CD4-positive, alpha-beta T cell treated with Interleukin-6 at 100 ng/mL for 8 hours (primary cell): ENCODE results near the gene BMP2K.

Experiments used
- DNase-seq: peaks from one replicate; pipeline ENCODE4 v3.0.0-alpha.2; 2020; ENCODE audit warnings: mixed read lengths, low spot score

Gene BMP2K

DNA sequence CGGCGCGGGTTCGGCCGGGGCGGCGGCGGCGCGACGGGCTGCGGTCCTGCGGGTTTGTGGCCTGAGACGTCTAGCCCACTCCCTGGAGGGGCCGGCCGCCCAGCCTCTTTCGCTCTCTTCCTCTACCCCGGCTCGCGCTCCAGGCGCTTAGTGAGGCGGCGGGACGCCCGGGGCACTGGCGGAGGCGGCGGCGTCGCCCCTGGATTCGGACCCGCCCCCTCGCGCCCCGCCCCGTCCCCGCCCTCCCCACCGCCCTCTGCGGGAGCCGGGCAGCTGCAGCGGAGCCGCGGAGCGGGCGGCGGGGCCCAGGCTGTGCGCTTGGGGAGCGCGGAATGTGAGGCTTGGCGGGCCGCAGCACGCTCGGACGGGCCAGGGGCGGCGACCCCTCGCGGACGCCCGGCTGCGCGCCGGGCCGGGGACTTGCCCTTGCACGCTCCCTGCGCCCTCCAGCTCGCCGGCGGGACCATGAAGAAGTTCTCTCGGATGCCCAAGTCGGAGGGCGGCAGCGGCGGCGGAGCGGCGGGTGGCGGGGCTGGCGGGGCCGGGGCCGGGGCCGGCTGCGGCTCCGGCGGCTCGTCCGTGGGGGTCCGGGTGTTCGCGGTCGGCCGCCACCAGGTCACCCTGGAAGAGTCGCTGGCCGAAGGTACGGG, at the start of gene BMP2K:
Gene BMP2K (plus strand): TSS at position 272 of the 650 bp plus-strand sequence. CDS start 194 bp downstream, at position 466.
- DNase-seq = peak; percentile 83

GRCh38 chr4:78726546-78726945, 49.6 kb upstream of the BMP2K start:
- DNase-seq = no peak

DNA sequence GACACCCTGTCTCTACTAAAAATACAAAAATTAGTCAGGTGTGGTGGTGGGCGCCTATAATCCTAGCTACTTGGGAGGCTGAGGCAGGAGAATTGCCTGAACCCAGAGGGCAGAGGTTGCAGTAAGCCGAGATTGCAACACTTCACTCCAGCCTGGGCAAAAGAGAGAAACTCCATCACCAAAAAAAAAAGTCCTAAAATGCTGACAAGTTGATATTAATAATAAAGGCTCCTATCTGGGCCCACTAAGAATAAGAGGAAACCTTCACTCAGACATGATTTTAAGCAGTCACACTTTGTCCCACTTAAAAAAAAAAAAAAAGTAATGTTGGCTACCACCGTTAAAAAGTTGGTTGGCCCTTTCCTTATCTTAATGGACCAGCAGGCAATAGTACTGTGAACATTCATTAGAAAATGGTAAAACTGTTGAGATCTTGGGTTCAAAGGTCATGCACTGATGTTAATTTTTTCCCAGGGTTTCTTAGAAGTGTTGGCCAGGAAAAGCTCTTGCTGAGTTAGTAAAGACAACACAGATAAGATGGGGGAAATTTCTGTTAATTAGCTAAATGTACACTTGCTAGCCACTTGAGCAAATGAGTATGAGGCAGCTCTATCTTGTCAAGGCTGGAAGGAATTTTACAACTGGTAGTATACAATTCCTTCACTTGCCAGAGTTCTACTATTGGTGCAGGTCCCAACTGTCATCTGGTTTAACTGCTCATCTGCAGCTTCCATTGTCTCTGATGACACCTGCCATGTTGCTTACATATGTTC, 43.6 kb upstream of the BMP2K start:
- DNase-seq = no peak

DNA sequence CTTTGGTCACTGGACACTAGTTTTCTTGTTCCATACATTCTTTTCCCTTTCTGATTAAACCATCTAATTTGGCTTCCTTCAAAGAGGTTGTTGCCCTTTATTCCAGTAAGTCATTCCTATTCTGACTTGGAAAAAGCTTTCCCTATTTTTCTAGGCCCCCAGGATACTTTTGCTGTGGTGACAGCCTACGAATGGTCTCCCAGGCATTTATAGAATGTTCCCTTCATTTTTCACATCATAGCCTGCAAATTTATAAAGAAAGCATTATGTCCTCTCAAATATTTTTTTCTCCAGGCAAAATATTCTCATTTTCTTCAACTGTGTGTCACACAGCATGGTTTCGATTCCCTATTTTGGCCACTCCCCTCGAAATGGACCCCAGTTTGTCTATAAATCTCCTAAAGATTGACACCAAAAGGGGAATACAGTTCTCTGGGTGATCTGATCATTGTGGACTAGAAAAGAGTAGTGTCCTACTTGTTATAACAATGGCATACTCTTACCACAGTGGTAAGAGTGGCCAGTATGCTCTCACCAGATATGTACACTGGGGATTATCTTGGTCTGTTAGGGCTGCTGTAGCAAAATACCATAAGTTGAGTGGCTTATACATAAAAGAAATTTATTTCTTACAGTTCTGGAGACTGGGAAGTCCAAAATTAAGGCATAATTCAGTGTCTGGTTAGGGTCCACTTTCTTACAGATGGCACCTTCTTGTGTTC, 41.5 kb upstream of the BMP2K start:
- DNase-seq = no peak

GRCh38 chr4:78735697-78736096, 40.5 kb upstream of the BMP2K start:
- DNase-seq = no peak

DNA sequence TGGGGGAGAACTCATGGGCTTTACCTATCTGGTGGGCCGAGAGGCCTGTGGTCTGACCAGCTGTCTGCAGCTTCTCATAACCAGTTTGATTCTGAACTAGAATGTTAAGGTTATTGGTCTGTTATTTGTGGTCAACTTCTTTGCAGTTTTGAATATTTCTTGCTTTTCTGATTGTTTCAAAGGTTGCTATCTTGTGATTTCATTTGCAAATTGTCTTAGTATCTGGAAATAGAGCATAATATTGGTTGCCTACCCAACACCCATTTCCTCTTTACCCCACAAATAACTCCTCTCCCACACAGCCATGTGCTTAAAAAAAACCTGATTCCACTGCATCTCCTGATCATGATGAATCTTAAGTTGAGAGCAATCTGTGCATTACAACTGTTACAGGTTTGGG, 39.1 kb upstream of the BMP2K start:
- no peak for DNase-seq

DNA sequence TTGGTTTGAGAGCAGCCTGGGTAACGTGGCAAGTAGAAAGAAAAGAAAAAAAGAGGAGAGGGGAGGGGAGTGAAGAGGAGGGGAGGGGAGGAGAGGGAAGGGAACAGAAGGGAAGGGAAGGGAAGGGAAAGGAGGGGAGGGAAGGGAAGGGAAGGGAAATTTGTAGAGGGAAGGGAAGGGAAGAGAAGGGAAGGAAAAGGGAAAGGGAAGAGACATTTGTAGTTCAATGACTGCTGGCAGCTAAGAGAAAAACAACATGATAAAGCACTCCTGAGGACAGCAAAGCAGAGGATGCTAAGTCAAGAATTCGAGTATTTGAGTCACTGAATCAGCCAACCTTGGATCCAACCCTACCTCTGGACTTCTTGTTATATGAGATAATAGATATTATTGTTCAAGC, 38.2 kb upstream of the BMP2K start:
- DNase-seq = no peak

- DNase-seq = no peak
Observed at GRCh38 chr4:78742300-78742699, 33.9 kb upstream of the BMP2K start.

GRCh38 chr4:78747475-78747922, 28.7 kb upstream of the BMP2K start:
- no peak for DNase-seq

- no peak for DNase-seq
Observed at GRCh38 chr4:78748381-78748780, 27.8 kb upstream of the BMP2K start.

DNA sequence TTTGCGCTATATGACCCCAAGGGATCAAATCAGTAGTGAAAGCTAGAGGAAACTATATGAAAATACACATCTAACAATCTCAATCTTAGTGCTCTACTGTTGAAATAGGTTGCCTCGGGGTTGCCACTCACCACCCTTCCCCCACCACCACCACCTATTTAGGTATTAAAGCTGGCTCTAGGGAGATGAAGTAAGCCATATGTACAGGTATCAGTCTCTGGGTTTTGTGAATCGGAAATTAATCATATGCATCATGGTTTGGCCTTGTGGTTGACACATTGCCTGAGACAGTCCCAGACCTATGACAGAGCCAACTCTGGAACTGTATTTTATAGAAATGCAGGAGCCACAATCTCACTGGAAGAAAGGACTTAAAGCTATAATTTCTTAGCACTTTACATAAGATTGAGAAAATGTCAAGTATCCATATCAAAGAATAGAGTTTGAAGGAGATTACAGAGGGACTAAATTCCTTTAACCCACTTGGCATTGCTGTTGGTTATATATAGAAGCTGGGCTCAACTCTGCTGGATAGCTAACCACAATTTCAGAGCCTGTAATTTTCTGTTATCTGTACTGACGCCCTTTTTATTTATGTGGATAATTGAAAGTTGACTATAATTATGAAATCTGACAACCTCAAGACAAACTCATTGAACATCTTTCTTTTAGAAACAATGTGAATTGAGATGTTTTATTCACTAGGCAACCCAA, 26.7 kb upstream of the BMP2K start:
- DNase-seq = no peak

DNA sequence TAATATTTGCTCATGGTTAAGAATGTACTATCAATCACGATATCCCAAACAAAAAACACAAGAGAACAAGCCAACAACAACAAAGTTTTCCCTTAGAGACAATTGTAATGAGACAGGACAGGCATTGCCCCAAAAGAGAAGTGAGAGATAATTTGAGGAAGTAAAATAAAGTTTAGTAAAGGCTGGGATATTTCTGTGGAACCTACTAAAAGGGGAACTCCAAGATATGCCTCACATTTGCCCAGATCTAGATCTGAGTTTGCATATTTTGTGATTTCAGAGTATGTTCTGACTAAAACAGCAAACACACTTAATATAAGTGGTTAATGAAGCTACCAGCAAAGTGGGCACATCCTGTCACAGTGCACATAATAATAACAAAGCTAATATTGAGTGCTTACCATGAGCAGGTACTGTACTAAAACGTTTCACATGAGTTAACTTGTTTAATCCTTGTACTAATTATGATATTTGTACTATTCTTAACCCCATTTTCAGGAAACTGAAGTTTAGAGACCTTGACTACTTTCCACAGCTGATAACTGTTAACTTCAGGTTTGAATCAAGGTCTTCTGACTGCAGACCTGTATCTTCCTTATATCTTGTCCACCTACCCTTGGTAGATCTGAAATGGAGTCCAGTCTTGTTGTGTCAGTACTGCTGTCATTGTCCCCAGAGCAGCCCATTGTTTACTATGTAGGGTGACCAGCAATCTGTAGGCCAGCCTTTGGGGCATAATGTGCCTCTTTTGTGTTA, 26.0 kb upstream of the BMP2K start:
- no peak for DNase-seq

DNA sequence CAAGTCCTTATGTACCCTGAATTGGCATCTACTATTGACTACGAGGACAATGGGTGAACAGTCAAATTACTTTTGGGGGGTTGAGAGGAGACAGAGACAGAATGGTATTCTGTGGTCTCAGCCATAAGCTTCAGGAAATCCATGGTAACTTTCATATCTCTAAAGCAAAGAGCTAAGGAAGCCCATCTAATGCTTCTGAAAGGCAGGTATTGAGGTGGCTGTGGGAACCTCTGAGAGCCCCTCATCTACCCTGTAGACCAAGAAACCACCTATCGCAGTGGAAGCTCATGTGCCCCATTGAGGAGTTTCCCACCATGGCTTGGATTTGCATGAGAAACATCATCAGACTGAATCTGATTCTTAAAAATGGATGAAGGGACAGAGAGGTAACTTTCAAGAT, 23.1 kb upstream of the BMP2K start:
- no peak for DNase-seq

DNA sequence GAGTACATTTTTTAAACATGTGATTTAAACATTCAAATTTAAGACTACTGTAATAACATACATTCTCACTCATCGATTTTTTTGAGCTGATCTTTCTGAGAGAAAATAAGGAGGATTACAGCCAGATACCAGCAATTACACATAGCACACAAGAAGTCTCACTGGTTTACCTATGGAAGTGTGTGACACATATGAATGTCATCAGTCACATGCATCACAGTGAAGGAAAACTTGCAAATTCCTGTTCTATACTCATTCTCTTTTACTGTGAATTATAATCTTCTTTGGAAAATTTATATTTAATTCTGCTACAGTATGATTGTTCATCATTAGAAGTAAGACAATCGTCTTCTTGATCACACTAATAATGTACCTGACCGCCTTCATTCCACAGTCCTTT, 21.3 kb upstream of the BMP2K start:
- DNase-seq = no peak

- DNase-seq = no peak
Observed at GRCh38 chr4:78756137-78756536, 20.0 kb upstream of the BMP2K start.

- DNase-seq = no peak
Observed at GRCh38 chr4:78756776-78757175, 19.4 kb upstream of the BMP2K start.

- no peak for DNase-seq
Observed at GRCh38 chr4:78757574-78757973, 18.6 kb upstream of the BMP2K start.

DNA sequence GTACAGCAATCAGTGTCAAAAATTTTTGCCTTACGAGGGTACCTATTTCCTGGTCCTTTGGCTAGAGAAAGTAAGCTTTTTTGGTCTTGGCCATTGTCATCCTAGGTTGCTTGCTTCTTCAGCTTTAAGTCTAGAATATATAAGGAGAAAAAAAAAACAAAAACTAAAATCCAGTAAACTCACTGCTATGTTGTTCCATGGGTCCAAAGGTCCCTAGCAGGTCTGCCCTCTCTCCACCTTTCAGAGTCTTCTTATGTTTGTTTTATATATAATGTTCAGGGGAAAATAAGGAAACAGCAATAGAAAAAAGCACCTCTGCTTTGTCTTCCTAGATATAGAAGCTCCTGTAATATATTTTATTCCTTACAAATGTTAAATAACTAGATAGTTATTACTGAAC, 18.1 kb upstream of the BMP2K start:
- no peak for DNase-seq

DNA sequence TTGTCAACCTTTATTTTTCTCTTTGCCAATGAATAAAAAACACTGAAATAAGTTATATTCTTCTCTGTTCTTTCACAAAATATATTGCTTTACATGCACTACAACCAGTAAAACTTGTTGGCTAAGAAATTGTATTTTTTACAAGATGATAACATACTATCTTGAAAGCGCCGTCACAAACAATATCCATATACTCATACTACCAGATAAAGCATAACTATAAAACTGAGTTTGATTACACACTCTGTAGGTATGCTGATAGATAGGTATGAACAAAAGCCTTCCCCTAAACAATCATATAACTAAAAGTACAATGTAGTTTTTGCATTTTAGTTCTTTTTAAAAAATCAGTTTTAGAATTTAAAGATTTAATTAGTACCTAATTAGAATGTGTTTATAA, 13.6 kb upstream of the BMP2K start:
- DNase-seq = no peak

DNA sequence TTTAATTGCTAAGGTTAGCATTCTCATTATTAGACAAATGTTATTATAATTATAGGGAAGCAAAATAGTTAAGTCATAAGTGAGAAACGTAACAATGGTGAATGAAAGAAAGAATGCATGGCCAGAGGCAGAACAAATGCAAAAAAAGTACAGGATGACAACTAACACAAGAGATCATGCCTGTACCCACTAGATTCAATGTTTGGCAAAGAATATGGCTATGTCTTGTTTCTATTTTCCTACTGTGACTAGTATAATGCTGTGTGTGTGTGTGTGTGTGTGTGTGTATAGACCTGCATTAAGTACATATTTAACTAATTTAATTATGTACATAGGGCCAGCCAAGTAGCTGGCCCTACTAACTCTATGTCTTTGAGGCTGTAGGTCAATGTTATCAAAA, 12.9 kb upstream of the BMP2K start:
- no peak for DNase-seq

- DNase-seq = no peak
Observed at GRCh38 chr4:78763763-78764387, 12.3 kb upstream of the BMP2K start.
